HG03064 (cell line): Measurements from ENCODE around the gene GSG1L.
"Not testable (repeated sequence)": the region's sequence is repeated elsewhere in the genome, so short reads cannot be mapped to it uniquely, and the experiment has no call there.

ENCODE experiments used
- ATAC-seq: cut with Tn5 transposase; IDR thresholded peaks from one replicate; pipeline ENCODE4 v1.9.1; 2021; ENCODE audit warnings: low read depth; ENCODE audit not compliant: unreplicated experiment

The GSG1L gene

GRCh38 chr16:27749547-27749875 lies 314.0 kb downstream of the GSG1L start:
- ATAC-seq = no peak

GRCh38 chr16:27748868-27749546 lies 314.5 kb downstream of the GSG1L start:
- ATAC-seq = no peak

- ATAC-seq = no peak
Observed at GRCh38 chr16:27747946-27748345, 315.6 kb downstream of the GSG1L start.

GRCh38 chr16:27746076-27746855 lies 317.2 kb downstream of the GSG1L start:
- ATAC-seq = no peak

GRCh38 chr16:27745348-27745747 lies 318.2 kb downstream of the GSG1L start:
- no peak for ATAC-seq

GRCh38 chr16:27743963-27744362 lies 319.6 kb downstream of the GSG1L start:
- no peak for ATAC-seq

- ATAC-seq = not testable (repeated sequence)
Observed at GRCh38 chr16:27743001-27743400, 320.5 kb downstream of the GSG1L start.

- no peak for ATAC-seq
Observed at GRCh38 chr16:27742333-27742732, 321.2 kb downstream of the GSG1L start.

- no peak for ATAC-seq
Observed at GRCh38 chr16:27740496-27741201, 322.9 kb downstream of the GSG1L start.

- no peak for ATAC-seq
Observed at GRCh38 chr16:27739606-27740357, 323.7 kb downstream of the GSG1L start.

GRCh38 chr16:27738596-27738995 lies 324.9 kb downstream of the GSG1L start:
- ATAC-seq = no peak
